Prostate gland (tissue), 2 donors: Measurements from ENCODE around the gene PLCB1.

Source experiments
- CTCF ChIP-seq, 4 experiments: fragments of 200-600 bp in 2 of 4; fragments of 450-650 bp in 2 of 4; sonication (generic) in 2 of 4; IDR thresholded peaks; 1 replicate in 3 of 4; 2 replicates in 1 of 4; pipeline ENCODE4 v1.5.1; 2016 to 2019; ENCODE audit warnings: antibody characterized with exemption in 4 of 4, mild to moderate bottlenecking in 2 of 4, moderate library complexity in 2 of 4
- POLR2AphosphoS5 ChIP-seq: sonication (generic); formaldehyde crosslinking; IDR thresholded peaks from one replicate; pipeline ENCODE4 v1.6.1; 2017; ENCODE audit warnings: antibody characterized with exemption

GRCh38 chr20:8335059-8335458 is 203.0 kb downstream of the PLCB1 start:
- TF ChIP-seq CTCF (IDR thresholded peaks at IDR 0.05) (no peak), POLR2AphosphoS5 (no peak)
